GM19099 (cell line): Measurements from ENCODE around the gene HAGH.

Source experiments
- POLR2A ChIP-seq: IDR thresholded peaks from 3 replicates; pipeline ENCODE4 v1.6.1; 2011; ENCODE audit warnings: low read depth; ENCODE audit not compliant: insufficient read length; ENCODE audit errors: extremely low read depth

The HAGH gene

DNA sequence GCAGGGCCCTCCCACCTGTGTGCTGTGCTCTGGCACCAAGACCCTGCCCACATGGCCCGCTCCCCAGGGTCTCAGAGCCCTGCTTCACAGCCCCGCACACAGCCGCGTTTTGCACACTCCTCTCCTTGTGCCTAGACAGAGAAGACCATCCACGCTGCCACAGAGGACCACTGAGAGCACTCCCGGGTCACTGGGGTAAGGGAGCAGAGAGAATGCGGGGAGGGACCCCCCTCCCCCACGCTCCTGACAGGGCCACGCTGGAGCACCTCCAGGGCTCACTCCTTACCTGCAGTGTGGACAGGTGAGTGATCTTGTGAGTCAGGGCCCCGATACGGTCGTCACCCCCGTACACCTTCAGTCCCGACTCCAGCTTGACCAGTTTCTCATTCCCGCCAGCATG, 7.0 kb downstream of the HAGH start:
- TF ChIP-seq POLR2A = no peak

DNA sequence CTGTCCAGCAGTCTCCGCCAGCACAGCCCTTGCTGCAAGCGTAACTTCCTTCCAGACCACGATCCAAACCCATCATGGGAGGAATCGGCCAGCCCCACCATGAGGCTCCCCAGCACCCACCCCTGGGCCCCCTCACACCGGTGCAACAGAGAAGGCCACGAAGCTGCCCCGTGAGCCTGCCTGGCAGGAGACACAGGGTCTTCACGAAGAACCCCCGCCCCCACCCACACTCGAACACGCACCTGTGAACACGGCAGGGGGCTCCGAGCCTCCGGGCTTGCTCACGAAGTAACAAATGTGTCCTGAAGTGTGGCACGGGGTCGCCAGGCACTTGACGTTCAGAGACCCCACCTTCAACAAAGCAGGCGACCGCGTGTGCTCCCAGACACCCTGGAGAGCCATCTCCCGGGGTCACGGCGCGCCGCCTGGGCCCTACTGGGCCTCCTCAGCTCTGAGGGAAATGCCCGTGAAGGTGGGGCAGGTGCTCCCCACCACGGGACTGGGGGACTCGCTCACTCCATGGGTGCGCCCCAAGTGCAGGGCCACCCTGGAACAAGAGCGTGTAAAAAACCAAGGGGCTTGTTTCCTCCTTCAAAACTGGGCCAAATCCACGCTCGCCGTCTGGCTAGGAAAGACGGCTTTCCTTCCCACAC, 7.6 kb downstream of the HAGH start:
- TF ChIP-seq POLR2A = no peak

DNA sequence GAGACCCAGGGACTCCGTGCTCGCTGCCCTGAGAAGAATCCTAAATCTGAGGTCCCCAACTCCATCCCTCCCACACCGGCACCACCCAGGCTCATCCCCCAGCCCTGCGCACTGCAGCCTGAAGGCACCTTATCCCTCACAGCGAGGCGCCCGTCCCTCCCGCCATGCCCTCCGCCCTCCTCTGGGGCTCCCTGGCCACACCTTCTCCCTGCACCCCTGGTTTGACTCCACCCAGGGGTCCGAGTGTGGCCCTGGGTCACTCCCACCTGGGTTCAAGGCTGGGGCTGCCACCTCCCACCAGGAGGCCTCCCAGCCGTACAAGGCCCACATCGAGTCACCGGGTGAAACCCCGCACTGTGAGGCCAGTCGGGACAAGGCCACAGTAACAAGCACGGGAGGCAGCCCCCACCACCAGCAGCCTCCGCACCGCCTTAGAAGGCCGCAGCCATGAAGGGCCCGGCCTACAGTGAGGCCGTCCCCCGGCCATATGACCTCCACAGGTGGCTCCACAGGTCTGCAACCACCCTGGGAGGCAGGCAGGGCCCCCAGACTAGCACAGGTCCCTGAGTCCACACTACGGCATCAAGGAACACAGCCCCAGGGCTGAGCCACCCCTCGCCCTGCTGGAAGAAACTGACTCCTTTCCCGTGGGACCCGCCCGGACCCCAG, 8.3 kb downstream of the HAGH start:
- TF ChIP-seq POLR2A = no peak

DNA sequence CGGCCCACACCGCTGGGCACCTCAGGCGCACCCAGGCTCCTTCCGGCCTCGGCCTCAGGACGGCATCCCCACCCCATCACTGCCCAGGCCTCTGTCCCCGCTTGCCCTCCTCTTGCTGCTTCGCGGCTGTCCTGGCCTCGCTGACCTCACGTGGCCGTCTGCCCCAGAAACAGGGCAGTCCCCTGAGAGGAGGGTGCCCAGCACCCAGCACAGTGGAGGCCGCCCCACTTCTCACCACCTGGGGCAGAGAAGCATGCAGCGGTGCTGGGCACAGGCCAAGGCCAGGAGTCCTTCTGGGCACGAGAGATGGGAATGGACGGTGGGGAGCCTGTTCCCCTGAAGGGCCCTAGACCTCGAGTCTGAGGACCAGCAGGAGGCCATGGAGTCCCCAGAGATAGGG, 8.9 kb downstream of the HAGH start:
- no peak for TF ChIP-seq POLR2A

DNA sequence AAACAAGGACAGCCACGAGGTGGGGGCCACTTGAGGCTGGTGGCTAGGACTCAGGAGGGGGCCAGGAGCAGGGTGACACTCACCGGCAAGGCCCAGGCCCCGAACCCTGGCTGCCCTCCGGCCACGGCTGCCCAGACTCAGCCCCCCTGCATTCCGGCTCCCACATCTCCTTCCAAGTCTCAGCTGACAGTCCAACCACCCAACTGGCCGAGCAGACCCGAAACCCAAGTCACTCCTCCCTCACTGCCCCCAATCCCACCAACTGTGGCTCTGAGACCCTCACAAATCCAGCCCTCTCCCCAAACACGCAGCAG, 9.4 kb downstream of the HAGH start:
- no peak for TF ChIP-seq POLR2A

DNA sequence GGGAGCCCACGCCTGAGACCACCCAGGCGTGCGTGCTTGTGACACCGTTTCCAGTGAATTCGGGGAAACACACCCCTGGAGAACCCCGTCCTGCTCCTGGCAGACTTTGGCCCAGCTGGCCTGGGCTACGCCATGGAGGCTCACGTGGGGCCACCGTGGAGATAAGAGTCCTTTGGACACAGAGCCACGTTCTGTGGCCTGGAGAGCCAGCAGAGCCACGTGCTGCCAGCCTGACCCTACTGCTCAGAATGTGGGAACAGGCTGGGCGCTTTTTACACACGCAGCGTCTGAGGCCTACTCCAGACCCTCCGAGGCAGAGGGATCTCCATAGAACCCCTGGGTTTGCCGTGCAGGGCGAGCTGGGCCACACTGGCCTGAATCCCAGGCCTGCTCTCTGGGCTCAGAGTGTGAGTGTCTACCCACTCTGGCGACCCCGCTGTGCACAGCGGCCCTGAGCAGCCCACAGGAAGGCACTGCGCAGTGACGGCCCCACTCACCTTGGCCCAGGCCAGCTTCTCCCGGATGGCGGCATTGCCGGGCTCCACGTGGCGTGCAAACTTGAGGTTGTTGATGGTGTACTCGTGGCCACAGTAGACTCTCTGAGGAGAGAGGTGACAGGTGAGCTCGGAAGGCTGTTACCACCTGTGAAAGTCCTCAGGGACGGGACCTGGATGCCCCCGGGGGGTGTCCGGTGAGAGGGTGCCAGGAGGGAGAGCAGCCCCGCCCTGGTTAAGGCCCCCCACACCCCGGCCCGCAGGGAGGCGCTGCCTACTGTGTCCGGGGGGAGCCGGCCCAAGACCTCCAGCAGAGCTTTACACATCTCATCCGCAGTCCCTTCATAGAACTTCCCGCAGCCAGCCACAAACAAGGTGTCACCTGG, 10.0 kb downstream of the HAGH start:
- no peak for TF ChIP-seq POLR2A

DNA sequence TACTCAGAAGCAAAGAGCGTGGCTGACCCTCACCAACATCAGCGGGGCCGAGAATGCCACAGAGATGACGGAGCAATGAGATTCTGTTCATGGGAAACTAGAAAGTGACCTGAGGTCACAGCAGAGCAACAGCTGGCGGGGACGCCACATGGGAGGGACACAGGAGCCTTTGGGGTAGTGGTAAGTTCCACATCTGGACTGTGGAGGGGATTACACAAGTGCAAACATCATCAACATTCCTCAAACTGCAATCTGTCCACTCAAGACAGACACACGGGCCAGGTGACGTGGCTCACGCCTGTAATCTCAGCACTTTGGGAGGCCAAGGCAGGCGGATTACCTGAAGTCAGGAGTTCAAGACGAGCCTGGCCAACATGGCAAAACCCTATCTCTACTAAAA, 11.2 kb downstream of the HAGH start:
- TF ChIP-seq POLR2A = no peak

DNA sequence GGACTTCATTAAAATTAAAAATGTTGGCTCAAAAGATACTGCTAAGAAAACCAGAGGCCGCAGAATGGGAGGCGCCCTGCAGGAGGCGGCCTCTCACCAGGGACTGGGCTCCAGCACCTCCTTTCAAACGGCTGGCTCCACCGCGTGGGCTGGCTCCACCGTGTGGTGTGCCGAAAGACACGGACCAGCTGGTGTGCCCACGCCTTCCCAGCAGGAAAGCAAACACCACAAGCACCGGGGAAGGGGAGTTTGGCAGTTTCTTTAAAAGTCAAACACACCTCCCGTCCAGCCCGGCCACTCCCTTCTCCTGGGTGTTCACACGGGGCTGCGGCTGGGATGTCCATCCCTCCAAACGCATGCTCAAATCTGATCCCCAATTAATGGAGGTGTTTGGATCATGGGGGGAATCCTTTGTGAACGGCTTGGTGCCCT, 13.9 kb downstream of the HAGH start:
- TF ChIP-seq POLR2A = no peak

DNA sequence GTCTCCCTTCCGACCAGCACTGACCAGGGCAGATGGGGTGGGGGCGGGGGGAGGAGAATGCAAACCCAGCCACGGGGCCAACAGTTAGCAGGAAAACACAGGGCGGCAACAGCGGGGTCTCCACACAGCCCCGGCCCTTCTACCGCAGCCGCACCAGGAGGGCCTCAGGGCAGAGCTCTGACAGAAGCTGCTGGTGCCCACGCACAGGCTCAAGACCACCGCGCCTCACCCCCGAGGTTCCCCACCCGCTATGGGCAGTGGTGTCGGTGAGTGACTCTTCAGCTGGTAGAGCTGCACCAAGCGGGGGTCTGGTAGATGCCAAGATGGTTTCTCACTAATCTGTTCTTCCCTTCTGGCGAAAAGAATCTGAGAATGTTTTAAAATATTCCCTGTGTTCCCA, 16.1 kb downstream of the HAGH start:
- no peak for TF ChIP-seq POLR2A

DNA sequence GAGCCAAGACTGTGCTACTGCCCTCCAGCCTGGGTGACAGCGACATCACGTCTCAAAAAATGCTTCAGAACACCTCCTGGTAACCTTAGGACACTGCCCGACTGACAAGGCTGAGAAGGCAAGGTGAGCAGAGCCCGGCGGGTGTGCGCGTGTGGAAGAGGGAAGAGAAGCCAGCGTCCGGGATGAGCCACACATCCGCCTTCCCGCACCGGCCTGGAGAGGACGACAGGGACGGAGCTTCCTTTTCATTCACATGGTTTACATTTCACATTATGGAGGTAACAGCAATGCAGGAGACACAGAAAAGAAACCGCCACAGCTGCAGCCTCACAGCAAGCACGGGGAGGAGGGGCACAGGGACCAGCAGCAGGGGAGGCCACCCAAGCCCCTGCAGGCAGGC, 16.5 kb downstream of the HAGH start:
- TF ChIP-seq POLR2A = no peak

DNA sequence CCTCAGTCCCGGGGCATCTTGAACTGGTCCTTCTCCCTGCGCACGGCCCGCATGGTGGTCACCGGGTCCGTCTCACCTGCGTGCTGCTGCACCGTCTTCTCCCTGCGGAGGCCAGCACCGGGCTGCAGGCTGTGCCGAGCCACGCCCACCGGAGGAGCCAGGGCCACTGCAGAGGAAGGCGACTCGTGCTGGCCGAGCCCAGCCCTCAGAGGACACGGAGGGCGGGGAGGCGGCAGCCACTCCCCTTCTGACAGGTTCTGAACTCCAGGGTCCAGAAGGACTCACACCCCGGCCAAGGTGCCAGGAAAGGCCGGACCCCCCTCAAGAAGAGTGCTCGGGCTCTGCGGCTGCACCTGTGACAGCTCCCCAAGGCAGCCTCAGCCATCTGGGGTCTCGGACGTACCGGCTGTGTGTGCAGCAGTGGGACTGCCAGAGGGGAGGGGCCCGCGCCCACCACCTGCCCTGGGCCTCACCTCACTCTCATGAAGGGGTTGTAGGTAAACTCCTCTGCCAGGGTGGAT, 17.3 kb downstream of the HAGH start:
- no peak for TF ChIP-seq POLR2A

DNA sequence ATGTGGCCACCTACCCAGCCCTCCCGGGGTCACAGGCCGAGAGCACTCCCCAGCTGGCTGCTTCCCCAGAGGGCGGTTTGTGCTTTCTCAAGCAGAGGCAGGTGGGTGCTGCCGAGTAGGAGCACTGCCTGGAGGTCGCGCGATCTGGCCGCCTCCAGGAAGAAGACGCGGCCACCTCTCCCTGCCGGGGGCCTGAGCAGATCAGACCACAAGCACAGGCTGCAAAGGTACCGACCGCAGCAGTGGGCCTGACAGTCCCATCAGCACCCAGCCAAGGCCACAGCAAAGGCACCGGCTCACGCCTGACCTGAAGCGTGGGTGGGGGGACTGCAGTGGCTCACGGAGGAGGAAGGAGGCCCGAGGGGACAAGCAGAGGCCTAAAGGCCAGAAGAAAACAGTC, 17.9 kb downstream of the HAGH start:
- TF ChIP-seq POLR2A = no peak

DNA sequence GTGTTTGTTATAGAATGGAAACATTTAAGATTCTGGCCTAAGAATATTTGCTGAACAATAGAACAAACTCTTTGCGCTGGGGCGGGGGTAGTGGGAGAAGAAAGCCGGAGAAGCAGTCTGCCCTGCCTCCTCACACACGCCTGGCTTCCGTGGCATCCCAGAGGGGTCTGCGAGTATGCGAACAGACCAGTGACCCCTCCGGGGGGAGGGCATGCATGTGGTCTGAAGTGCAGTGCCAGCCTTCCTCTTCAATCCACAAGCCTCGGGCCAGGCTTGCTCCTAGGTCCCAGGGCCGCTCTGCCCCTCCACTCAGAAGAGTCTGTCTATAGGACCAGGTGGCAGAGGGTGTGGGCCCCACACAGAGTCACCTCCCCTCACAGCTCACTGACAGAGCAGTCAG, 19.0 kb downstream of the HAGH start:
- TF ChIP-seq POLR2A = no peak

DNA sequence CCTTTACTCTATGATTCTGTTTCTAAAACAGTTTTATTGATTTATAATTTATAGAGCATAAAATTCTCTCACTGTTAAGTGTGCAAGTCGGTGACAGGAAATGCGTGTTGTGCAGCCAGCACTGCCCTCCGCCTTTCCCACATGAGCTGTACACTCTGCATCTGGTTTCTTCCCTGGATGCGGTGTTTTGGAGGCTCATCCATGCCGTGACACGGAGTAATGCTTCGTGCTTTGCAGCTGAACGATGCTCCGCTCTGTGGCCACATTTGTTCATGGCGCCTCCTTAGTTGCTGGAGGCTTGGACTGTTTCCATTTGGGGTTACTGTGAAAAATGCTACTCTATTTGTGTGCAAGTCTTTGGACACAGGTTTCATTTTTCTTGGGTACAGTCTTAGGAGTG, 25.9 kb downstream of the HAGH start:
- TF ChIP-seq POLR2A = no peak

DNA sequence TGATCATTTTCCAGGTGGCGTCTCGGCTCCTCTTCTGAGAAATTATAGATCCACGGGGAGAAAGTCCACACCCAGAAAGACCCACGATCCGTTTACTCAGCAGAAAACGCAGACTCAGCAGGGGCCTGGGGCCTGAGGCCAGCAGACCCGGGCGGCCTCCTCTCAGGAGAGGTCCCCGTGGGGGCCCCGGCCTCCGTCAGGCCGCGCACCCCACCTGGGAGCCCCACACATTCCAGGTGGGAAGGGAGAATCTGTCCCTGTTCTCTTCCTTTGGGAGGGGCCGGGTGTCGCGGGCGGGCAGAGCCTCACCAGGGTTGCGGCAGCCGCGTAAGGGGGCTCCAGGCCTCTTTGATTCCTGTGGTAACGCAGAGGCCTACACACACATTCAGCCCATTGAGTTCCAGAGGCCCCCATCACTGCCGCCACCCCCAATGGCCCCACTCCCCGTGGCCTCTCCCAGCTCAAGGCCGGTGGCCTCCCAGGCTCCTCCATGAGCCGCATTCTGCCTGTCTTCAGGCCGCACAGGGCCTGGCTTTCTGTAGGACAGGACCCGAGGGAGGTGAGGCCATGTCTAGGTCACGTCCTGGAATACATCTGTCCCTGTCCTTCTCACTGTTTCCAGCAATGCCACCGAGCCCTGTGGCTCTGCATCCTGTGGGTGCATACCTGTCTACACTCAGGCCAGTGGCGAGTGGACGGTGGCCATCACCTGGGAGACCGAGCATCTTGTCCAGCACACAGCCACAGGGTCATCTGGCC, 31.5 kb downstream of the HAGH start:
- TF ChIP-seq POLR2A = no peak
